HEK293 (cell line): ENCODE data around the gene CASKIN1.
A peak's percentile ranks its signal among the peaks of the same experiment; 100 is the strongest.

Source experiments
- BCL11B ChIP-seq: fragments of 450-650 bp; formaldehyde crosslinking; IDR thresholded peaks from 2 replicates; pipeline ENCODE4 v1.5.1; 2016; ENCODE audit warnings: low read depth, missing biosample characterization, missing genetic modification characterization
- HOXA7 ChIP-seq: sonication (generic); formaldehyde crosslinking; IDR thresholded peaks from 2 replicates; pipeline ENCODE4 v1.8.1; 2022; ENCODE audit warnings: missing genetic modification reagents, borderline replicate concordance
- KLF10 ChIP-seq: fragments of 450-650 bp; IDR thresholded peaks from 2 replicates; pipeline ENCODE4 v1.5.1; 2018; ENCODE audit warnings: missing biosample characterization, mild to moderate bottlenecking, missing genetic modification characterization
- MYNN ChIP-seq: fragments of 450-650 bp; formaldehyde crosslinking; IDR thresholded peaks from 2 replicates; pipeline ENCODE4 v1.5.1; 2016; ENCODE audit warnings: missing biosample characterization, missing genetic modification characterization, borderline replicate concordance
- SCRT2 ChIP-seq: fragments of 450-650 bp; formaldehyde crosslinking; IDR thresholded peaks from 2 replicates; pipeline ENCODE4 v1.5.1; 2016; ENCODE audit warnings: missing biosample characterization, missing genetic modification characterization
- TCF7L2 ChIP-seq: IDR thresholded peaks from 2 replicates; pipeline ENCODE4 v1.6.1; 2011; ENCODE audit warnings: low read depth, mild to moderate bottlenecking, inconsistent platforms, low read length, moderate library complexity, borderline replicate concordance
- ZBTB48 ChIP-seq: fragments of 450-650 bp; formaldehyde crosslinking; IDR thresholded peaks from 2 replicates; pipeline ENCODE4 v1.5.1; 2016; ENCODE audit warnings: missing biosample characterization, missing genetic modification characterization
- ZBTB8A ChIP-seq: fragments of 450-650 bp; formaldehyde crosslinking; IDR thresholded peaks from 2 replicates; pipeline ENCODE4 v1.5.1; 2016; ENCODE audit warnings: missing biosample characterization, missing genetic modification characterization
- ZNF121 ChIP-seq: fragments of 450-650 bp; formaldehyde crosslinking; IDR thresholded peaks from 2 replicates; pipeline ENCODE4 v1.5.1; 2016; ENCODE audit warnings: missing biosample characterization, missing genetic modification characterization
- ZNF423 ChIP-seq: fragments of 450-650 bp; formaldehyde crosslinking; IDR thresholded peaks from 2 replicates; pipeline ENCODE4 v1.5.1; 2016; ENCODE audit warnings: missing biosample characterization, missing genetic modification characterization
- ZNF843 ChIP-seq: fragments of 450-650 bp; formaldehyde crosslinking; IDR thresholded peaks from 2 replicates; pipeline ENCODE4 v1.5.1; 2016; ENCODE audit warnings: missing biosample characterization, missing genetic modification characterization
- TF ChIP-seq, protein P1 (sequence below): fragments of 450-650 bp; formaldehyde crosslinking; IDR thresholded peaks from 2 replicates; pipeline ENCODE4 v1.5.1; 2016; ENCODE audit warnings: missing biosample characterization, missing genetic modification characterization
- TF ChIP-seq, protein P2 (sequence below): fragments of 450-650 bp; formaldehyde crosslinking; IDR thresholded peaks from 2 replicates; pipeline ENCODE4 v1.5.1; 2017; ENCODE audit warnings: missing biosample characterization, mild to moderate bottlenecking, missing genetic modification characterization, moderate library complexity
- TF ChIP-seq, protein P3 (sequence below): fragments of 450-650 bp; formaldehyde crosslinking; IDR thresholded peaks from 2 replicates; pipeline ENCODE4 v1.5.1; 2016; ENCODE audit warnings: missing biosample characterization, missing genetic modification characterization
- TF ChIP-seq, protein P4 (sequence below): fragments of 450-650 bp; formaldehyde crosslinking; optimal IDR thresholded peaks from 2 replicates; pipeline ENCODE3; 2016; ENCODE audit warnings: missing biosample characterization, mild to moderate bottlenecking, missing genetic modification characterization
- TF ChIP-seq, protein P5 (sequence below): fragments of 450-650 bp; formaldehyde crosslinking; IDR thresholded peaks from 2 replicates; pipeline ENCODE4 v1.5.1; 2016; ENCODE audit warnings: missing biosample characterization, missing genetic modification characterization
- TF ChIP-seq, protein P6 (sequence below): fragments of 450-650 bp; formaldehyde crosslinking; IDR thresholded peaks from 2 replicates; pipeline ENCODE4 v1.5.1; 2016; ENCODE audit warnings: missing biosample characterization, missing genetic modification characterization
- TF ChIP-seq, protein P7 (sequence below): fragments of 450-650 bp; formaldehyde crosslinking; IDR thresholded peaks from 2 replicates; pipeline ENCODE4 v1.5.1; 2016; ENCODE audit warnings: missing biosample characterization, missing genetic modification characterization
- TF ChIP-seq, protein P8 (sequence below): fragments of 450-650 bp; formaldehyde crosslinking; IDR thresholded peaks from 2 replicates; pipeline ENCODE4 v1.5.1; 2016; ENCODE audit warnings: missing biosample characterization, missing genetic modification characterization

Gene CASKIN1

DNA sequence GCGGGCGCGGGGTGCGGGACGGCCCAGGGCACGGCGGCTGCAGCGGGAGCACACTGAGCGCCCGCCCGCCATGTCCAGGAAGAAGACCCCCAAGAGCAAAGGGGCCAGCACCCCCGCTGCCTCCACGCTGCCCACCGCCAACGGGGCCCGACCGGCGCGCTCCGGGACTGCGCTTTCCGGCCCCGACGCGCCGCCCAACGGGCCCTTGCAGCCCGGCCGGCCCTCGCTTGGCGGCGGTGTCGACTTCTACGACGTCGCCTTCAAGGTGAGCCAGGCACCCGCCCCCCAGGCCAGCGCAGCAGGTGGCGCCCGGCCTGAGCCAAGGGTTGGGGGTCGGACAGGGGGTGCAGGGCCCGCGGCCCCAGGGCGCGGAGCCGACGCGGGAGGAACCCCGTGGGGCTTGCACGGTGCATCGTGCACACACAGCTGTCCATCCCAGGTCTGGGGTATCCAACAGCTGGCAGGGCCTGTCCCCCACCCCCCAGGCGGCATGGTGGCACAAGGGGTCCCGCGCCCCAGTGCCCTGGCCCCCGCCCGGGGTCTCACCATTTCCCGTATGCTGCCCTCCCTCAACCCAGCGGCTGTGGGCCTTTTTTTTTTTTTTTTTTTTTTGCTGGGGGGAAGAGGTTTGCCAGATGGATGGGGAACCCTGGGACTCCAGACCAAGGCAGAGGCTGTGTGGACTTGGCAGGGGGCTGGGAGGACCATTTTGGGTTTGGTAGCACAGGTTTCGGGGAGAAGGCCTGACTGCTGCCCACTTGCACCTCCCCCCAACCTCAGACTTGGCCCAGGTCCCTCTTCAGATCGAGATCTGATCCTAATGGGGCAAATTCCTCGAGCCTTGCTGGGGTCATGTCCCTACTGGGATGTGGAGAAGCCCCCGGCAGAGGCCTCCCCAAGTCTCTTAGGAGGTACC is 47.4 kb downstream of the CASKIN1 start (continued):
- TF ChIP-seq BCL11B (tag by site-specific recombination) (peak; percentile 32; the same call in 1 of the 2 replicates), KLF10 (tag by site-specific recombination) (peak; percentile 43; the same call in 1 of the 2 replicates), ZBTB48 (tag by site-specific recombination) (peak; percentile 44; the same call in 1 of the 2 replicates), TCF7L2 (no peak), ZBTB8A (tag by site-specific recombination) (0 out of 2 replicates have a peak, but pooled peaks have one; percentile 19), MYNN (tag by site-specific recombination) (no peak), ZNF121 (tag by site-specific recombination) (peak; percentile 55), SCRT2 (tag by site-specific recombination) (peak; percentile 53), ZNF843 (tag by site-specific recombination) (0 out of 2 replicates have a peak, but pooled peaks have one; percentile 12), ZNF423 (tag by site-specific recombination) (peak; percentile 47; the same call in 1 of the 2 replicates), HOXA7 (CRISPR knock-in tag) (no peak)
- TF ChIP-seq, protein P1, sequence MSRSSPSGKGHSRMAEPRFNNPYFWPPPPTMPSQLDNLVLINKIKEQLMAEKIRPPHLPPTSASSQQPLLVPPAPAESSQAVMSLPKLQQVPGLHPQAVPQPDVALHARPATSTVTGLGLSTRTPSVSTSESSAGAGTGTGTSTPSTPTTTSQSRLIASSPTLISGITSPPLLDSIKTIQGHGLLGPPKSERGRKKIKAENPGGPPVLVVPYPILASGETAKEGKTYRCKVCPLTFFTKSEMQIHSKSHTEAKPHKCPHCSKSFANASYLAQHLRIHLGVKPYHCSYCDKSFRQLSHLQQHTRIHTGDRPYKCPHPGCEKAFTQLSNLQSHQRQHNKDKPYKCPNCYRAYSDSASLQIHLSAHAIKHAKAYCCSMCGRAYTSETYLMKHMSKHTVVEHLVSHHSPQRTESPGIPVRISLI (tag by site-specific recombination), result peak; percentile 85
- TF ChIP-seq, protein P2, sequence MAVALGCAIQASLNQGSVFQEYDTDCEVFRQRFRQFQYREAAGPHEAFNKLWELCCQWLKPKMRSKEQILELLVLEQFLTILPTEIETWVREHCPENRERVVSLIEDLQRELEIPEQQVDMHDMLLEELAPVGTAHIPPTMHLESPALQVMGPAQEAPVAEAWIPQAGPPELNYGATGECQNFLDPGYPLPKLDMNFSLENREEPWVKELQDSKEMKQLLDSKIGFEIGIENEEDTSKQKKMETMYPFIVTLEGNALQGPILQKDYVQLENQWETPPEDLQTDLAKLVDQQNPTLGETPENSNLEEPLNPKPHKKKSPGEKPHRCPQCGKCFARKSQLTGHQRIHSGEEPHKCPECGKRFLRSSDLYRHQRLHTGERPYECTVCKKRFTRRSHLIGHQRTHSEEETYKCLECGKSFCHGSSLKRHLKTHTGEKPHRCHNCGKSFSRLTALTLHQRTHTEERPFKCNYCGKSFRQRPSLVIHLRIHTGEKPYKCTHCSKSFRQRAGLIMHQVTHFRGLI, result peak; percentile 86
- TF ChIP-seq, protein P3, sequence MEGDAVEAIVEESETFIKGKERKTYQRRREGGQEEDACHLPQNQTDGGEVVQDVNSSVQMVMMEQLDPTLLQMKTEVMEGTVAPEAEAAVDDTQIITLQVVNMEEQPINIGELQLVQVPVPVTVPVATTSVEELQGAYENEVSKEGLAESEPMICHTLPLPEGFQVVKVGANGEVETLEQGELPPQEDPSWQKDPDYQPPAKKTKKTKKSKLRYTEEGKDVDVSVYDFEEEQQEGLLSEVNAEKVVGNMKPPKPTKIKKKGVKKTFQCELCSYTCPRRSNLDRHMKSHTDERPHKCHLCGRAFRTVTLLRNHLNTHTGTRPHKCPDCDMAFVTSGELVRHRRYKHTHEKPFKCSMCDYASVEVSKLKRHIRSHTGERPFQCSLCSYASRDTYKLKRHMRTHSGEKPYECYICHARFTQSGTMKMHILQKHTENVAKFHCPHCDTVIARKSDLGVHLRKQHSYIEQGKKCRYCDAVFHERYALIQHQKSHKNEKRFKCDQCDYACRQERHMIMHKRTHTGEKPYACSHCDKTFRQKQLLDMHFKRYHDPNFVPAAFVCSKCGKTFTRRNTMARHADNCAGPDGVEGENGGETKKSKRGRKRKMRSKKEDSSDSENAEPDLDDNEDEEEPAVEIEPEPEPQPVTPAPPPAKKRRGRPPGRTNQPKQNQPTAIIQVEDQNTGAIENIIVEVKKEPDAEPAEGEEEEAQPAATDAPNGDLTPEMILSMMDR, result 0 out of 2 replicates have a peak, but pooled peaks have one; percentile 50
- TF ChIP-seq, protein P4, sequence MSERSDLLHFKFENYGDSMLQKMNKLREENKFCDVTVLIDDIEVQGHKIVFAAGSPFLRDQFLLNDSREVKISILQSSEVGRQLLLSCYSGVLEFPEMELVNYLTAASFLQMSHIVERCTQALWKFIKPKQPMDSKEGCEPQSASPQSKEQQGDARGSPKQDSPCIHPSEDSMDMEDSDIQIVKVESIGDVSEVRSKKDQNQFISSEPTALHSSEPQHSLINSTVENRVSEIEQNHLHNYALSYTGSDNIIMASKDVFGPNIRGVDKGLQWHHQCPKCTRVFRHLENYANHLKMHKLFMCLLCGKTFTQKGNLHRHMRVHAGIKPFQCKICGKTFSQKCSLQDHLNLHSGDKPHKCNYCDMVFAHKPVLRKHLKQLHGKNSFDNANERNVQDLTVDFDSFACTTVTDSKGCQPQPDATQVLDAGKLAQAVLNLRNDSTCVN (tag by site-specific recombination), result peak; percentile 55
- TF ChIP-seq, protein P5, sequence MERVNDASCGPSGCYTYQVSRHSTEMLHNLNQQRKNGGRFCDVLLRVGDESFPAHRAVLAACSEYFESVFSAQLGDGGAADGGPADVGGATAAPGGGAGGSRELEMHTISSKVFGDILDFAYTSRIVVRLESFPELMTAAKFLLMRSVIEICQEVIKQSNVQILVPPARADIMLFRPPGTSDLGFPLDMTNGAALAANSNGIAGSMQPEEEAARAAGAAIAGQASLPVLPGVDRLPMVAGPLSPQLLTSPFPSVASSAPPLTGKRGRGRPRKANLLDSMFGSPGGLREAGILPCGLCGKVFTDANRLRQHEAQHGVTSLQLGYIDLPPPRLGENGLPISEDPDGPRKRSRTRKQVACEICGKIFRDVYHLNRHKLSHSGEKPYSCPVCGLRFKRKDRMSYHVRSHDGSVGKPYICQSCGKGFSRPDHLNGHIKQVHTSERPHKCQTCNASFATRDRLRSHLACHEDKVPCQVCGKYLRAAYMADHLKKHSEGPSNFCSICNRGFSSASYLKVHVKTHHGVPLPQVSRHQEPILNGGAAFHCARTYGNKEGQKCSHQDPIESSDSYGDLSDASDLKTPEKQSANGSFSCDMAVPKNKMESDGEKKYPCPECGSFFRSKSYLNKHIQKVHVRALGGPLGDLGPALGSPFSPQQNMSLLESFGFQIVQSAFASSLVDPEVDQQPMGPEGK (tag by site-specific recombination), result peak; percentile 80
- TF ChIP-seq, protein P6, sequence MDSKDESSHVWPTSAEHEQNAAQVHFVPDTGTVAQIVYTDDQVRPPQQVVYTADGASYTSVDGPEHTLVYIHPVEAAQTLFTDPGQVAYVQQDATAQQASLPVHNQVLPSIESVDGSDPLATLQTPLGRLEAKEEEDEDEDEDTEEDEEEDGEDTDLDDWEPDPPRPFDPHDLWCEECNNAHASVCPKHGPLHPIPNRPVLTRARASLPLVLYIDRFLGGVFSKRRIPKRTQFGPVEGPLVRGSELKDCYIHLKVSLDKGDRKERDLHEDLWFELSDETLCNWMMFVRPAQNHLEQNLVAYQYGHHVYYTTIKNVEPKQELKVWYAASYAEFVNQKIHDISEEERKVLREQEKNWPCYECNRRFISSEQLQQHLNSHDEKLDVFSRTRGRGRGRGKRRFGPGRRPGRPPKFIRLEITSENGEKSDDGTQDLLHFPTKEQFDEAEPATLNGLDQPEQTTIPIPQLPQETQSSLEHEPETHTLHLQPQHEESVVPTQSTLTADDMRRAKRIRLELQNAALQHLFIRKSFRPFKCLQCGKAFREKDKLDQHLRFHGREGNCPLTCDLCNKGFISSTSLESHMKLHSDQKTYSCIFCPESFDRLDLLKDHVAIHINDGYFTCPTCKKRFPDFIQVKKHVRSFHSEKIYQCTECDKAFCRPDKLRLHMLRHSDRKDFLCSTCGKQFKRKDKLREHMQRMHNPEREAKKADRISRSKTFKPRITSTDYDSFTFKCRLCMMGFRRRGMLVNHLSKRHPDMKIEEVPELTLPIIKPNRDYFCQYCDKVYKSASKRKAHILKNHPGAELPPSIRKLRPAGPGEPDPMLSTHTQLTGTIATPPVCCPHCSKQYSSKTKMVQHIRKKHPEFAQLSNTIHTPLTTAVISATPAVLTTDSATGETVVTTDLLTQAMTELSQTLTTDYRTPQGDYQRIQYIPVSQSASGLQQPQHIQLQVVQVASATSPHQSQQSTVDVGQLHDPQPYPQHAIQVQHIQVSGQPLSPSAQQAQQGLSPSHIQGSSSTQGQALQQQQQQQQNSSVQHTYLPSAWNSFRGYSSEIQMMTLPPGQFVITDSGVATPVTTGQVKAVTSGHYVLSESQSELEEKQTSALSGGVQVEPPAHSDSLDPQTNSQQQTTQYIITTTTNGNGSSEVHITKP (tag by site-specific recombination), result peak; percentile 39; the same call in 1 of the 2 replicates
- TF ChIP-seq, protein P7, sequence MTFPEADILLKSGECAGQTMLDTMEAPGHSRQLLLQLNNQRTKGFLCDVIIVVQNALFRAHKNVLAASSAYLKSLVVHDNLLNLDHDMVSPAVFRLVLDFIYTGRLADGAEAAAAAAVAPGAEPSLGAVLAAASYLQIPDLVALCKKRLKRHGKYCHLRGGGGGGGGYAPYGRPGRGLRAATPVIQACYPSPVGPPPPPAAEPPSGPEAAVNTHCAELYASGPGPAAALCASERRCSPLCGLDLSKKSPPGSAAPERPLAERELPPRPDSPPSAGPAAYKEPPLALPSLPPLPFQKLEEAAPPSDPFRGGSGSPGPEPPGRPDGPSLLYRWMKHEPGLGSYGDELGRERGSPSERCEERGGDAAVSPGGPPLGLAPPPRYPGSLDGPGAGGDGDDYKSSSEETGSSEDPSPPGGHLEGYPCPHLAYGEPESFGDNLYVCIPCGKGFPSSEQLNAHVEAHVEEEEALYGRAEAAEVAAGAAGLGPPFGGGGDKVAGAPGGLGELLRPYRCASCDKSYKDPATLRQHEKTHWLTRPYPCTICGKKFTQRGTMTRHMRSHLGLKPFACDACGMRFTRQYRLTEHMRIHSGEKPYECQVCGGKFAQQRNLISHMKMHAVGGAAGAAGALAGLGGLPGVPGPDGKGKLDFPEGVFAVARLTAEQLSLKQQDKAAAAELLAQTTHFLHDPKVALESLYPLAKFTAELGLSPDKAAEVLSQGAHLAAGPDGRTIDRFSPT (tag by site-specific recombination), result peak; percentile 74
- TF ChIP-seq, protein P8, sequence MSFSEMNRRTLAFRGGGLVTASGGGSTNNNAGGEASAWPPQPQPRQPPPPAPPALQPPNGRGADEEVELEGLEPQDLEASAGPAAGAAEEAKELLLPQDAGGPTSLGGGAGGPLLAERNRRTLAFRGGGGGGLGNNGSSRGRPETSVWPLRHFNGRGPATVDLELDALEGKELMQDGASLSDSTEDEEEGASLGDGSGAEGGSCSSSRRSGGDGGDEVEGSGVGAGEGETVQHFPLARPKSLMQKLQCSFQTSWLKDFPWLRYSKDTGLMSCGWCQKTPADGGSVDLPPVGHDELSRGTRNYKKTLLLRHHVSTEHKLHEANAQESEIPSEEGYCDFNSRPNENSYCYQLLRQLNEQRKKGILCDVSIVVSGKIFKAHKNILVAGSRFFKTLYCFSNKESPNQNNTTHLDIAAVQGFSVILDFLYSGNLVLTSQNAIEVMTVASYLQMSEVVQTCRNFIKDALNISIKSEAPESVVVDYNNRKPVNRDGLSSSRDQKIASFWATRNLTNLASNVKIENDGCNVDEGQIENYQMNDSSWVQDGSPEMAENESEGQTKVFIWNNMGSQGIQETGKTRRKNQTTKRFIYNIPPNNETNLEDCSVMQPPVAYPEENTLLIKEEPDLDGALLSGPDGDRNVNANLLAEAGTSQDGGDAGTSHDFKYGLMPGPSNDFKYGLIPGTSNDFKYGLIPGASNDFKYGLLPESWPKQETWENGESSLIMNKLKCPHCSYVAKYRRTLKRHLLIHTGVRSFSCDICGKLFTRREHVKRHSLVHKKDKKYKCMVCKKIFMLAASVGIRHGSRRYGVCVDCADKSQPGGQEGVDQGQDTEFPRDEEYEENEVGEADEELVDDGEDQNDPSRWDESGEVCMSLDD (tag by site-specific recombination), result peak; percentile 80; the same call in 1 of the 2 replicates
- TF ChIP-seq, all 188 proteins: peak for 24
